Stimulated activated CD4-positive, alpha-beta T cell treated with anti-CD3 and anti-CD28 coated beads, TNF-alpha, amount 100 ng/mL, for 4 hours (primary cell): ENCODE results near the gene GRIFIN.

Experiments
- DNase-seq, 3 experiments: peaks; one replicate each; pipeline ENCODE4 v3.0.0-alpha.2; 2020; ENCODE audit warnings: low read depth in 3 of 3

The GRIFIN gene

GRCh38 chr7:2512713-2513112 is 36.5 kb upstream of the GRIFIN start:
- no peak for DNase-seq

DNA sequence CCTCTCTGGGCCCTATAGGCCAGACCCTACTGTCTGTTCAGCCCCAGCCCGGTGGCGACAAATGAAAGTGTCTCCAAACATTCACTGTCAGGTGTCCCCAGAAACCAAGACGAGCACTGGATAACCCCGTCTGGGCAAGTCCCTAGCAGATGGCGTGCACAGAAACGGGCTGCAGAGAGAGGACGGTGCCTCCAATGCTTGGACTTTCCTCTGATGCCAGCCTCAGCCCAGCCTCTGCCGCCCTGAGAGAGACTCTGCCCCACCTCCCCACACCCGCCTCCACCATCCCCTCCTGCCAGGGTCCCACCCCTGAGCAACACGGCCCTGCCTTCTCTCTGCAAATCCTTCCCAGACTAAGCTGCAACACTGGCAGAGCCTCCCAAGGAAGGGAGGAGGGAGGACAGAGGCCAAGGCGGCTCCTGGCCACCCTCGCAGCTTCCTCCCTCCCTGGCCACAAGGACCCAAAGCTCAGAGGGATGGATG is 36.0 kb upstream of the GRIFIN start:
- no peak for DNase-seq

GRCh38 chr7:2511769-2512168 is 35.6 kb upstream of the GRIFIN start:
- no peak for DNase-seq

DNA sequence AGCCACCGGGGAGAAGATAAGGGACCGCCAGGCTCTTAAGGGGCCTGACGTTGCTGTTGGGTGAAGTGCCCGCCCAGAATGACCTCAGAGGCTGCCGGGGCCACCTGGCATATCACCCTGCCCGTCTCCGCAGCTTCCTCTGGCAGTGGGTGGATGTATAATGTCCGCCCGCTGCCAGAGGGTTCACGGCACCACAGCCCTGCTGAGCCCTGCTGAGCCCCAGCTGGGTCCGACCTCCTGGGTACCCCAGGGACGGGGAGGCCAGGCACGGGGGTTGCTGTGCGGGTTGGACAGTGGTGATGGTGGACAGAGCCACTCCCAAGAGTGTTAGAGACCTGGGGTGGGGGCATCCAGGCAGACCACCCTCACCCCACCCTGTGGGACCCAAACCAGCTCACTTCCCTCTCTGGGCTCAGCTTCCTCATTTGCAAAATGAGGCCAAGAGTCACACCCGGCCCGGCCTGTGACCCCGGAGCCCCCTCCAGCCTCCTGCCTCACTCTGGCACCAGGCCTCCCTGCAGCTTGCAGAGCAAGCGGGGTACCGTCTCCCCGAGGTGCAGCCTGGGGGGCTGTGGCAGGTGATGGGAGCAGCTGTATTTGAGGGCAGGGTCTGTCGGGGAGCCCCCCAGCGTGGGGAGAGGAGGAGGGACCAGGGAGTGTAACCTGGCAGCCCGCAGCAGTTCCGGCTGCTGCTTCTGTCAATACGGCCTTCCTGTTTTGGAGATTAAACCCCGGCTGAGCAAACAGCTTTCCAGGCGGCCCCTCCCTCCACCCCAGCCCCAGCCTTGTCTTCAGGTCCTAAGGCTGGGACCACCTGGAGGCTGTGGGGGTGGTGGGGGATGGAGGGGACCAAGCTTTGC is 34.9 kb upstream of the GRIFIN start:
- peak in 1 of 3 experiments; percentile 22 for DNase-seq

DNA sequence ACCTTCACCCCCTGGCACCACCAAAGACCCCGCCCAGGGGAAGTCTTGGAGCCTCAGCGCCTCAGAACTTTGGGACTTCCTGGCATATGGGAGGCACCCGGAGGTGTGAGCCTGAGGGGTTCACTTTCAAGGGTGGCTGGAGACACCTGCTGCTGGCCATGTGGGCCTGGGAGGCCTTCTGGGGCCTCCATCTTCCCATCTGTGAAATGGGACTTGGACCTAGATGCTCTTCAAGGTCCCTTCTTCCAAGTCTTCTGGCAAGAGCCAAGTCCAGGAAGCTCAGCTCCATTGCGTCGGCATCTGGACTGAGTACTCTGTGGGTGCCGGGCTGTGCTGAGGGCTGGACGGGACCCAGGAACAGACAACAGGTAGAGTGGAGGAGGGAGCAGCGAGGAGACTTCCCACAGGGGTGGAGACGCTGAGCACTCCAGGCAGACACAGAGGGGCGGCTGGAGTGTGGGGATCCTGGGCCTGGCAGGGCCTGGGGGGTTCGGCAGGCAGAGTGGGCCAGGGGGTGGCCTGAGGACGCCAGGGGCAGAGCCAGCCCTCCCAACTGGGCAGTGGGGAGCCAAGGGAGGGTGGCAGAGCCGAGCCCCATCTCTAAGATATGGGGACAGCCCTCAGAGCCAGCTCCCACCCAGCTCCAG is 34.1 kb upstream of the GRIFIN start:
- no peak for DNase-seq

GRCh38 chr7:2509298-2509906 is 33.2 kb upstream of the GRIFIN start:
- no peak for DNase-seq

DNA sequence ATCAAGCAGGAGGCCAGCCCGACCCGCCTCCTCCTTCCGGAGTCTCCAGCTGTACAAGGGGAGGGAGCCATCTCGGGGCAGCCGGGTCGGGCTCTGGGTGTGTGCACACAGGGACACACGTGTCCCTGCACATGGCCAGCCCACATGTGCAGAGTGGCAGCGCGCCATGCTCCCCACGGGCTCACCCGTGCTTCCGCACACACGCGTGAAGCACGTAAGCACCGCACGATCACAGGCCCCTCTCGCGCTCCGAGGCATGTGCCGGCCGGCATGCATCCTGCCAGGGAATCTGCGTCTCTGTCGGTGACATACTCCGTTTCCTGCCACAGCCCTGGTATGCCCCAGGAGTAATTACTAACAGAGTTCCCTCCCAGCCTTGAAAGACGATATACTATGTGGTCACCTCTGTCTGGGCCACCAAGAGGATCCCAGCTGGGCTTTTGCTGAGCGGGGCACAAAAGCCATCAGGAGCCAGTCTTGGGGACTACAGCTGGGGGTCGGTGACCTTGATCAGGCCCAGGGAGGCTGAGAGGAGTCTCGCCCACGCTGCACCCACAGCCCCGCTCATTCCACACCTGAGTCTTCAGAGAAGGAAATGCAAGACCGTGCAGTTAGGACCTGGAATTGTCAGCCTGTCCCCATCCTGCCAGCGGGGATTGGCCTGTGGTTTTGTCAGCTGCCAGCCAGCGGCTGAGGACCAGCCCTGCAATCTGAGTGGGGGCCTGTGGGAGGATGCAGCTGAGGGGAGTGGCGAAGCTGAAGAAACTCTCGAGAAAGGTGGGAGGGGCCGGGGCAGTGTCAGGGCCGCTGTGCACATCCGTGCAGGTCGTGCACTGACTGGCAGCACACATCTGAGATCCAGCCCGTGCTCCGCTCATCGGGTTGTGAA is 32.4 kb upstream of the GRIFIN start:
- DNase-seq: peak in 2 of 3 experiments; percentile 49 to 57

DNA sequence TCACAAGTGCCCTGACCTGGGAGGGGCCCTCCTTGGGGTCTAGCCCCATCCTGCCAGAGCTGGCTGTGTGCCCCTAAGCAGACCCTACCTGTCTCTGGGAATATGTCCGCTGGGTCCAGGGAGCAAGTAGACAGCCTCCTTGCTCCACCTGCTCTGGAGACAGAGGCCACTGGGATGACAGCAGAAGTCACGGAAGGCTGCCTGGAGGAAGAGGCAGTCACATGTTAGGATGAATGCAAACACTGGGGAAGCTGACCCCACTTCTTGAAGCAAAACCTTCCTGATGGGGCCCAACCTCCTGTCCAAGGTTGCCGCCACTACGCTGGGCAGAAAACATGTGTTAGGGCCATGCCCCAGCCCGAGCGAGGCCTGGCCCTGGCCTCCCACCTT is 31.7 kb upstream of the GRIFIN start:
- no peak for DNase-seq

DNA sequence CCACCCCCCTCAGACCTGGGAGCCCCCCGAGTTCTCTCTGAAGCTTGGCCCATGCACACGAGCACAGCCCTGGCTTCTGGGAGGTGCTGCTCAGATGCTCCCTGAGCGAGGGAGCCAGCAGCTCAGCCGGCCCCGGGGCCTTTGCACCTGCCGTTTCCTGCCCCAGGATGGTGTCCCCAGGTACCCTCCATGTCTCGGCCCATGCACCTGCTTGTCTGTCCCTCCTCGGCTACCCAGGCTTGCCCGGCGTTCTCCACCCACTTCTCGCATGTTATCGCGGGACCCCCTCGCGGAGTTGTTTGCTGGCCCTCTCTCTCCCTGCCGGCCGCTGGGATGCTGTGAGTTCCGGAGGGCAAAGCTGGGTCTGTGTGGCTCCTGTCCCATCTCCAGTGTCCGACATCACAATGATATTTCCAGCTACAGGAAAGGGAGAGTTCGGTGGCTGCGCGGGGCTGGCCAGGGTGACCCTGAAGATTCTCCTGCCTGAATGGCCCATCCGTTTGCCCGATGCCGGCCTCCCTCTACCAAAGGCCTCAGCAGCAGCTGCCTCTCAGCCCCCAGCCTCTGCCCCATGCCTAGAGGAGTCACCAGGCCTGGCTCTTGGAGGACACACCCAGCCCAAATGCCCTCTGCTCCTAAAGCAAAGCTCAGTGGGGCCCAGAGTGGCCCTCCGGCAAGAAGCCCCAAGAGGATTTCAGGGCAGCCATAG is 31.2 kb upstream of the GRIFIN start:
- no peak for DNase-seq

- DNase-seq: no peak
Observed at GRCh38 chr7:2505401-2505800, 29.2 kb upstream of the GRIFIN start.

- no peak for DNase-seq
Observed at GRCh38 chr7:2504889-2505375, 28.7 kb upstream of the GRIFIN start.

GRCh38 chr7:2504128-2504888 is 28.1 kb upstream of the GRIFIN start:
- no peak for DNase-seq

DNA sequence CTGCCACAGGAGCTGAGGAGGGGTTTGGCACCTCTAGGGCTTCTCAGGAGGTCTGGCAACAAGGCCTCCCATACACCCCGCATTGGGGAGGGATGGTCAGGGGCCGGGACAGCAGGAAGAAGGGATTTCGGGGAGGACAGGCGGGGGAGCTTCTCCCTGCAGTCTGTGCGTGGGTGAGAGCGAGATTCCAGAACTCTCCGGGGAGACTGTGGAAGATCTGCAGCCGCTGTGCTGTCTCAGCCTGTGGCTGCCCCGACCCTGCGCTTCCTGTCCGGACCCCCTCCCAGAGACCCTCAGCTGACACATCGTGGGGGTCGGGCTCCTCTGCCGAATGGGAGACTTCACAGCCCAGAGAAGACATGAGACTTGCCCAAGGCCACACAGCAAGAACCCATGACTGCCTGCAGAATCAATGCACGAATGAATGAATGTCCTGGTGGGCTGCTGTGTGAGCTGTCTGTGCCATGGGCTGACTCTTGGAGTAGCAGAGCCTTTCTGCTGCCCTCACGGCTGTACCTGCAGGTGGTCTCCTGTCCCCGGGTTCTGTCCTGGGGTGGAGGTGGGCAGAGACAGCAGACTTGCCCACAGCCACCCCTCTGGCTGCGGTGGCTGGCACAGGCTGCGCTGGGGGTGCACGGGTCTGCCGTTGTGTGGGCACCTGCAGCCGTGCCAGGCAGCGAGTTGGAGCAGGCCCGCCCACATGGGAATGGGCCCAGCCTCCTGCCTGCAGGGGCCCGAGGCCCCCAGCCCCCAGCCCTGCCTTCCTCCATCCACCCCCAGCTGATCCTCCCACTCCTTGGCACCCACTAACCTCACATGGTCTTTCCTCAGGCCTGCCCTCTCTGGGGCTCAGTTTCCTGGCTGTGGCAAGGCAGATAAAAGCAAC is 27.1 kb upstream of the GRIFIN start:
- no peak for DNase-seq

GRCh38 chr7:2502647-2502966 is 26.4 kb upstream of the GRIFIN start:
- no peak for DNase-seq

- DNase-seq: no peak
Observed at GRCh38 chr7:2501947-2502646, 25.9 kb upstream of the GRIFIN start.

GRCh38 chr7:2500701-2501100 is 24.5 kb upstream of the GRIFIN start:
- DNase-seq: no peak

DNA sequence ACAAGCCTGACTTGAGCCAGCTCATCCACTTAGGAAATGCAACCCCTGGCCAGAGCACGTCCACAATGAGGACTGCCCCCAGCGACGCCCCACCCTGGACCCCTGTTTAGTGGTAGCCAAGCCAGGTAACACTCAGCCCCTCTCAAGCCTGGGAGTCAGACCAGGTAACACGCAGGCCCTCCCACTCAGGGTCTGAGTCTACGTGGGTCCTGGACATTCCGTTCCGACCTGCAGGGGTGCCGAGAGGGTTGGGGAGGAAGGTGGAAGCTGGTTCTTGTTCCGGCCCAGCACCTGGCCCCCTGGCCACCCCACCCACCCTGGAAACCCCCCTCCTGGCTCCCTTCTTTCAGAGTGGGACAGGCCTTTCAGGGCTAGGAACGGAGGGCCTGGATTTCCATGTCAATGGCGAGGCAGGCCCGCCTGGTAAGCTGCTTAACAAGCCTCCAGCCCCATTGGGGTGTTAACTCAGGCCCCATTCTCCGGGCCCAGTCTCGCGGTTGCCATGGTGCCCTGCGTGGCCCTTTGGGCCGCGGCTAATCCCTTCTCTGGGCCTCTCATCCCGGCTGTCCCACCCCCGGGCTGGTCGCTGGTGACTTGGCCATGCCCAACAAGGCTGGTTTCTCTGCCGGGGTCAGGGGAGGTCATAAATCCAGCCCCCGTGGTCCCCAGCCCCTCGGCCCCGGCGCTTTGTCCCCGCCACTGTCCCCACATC is 23.7 kb upstream of the GRIFIN start:
- DNase-seq: no peak

DNA sequence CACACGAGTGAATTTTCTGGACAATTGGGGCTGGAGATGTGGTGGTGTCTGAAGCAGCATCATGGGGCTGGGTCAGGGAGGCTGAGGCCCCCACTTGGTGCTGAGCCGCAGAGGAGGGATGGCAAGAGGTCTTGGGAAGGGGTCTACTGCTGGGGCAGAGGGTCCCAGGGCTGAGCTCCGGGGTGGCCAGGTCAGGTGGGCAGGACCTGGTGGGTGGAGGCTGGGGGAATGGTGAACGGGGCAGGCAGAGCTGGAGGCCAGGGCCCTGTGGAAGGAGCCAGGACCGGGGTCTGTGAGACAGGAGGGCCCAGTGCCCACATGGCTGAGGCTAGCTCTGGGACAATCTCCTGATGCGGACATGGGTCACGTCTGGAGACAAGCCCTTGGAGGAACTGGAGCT is 23.0 kb upstream of the GRIFIN start:
- no peak for DNase-seq
